Measurements from ENCODE around the gene DIAPH2.

The DIAPH2 gene

DNA sequence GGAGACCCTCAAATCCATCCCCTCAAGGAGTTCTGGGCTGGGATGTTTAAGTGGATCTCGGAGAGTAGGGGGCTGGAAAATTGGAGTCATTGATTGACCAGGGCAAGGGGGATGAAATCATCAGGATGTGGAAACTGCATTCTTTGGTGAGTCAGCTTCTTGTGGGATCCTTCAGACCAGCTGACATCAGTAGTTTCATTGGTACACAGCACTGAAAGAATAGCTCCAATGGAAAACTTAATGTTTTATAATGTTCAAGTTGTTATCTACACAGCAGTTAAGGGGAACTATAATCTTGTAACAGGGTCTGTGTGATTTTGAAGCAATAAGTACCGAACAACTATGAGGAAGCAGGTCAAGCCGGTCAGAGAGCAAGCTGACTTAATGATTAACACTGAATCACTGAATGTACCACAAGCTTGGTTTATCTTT, 705.1 kb downstream of the DIAPH2 start:
- DNase-seq (ENCODE audit: low spot score): no peak
- TF ChIP-seq, protein P1, sequence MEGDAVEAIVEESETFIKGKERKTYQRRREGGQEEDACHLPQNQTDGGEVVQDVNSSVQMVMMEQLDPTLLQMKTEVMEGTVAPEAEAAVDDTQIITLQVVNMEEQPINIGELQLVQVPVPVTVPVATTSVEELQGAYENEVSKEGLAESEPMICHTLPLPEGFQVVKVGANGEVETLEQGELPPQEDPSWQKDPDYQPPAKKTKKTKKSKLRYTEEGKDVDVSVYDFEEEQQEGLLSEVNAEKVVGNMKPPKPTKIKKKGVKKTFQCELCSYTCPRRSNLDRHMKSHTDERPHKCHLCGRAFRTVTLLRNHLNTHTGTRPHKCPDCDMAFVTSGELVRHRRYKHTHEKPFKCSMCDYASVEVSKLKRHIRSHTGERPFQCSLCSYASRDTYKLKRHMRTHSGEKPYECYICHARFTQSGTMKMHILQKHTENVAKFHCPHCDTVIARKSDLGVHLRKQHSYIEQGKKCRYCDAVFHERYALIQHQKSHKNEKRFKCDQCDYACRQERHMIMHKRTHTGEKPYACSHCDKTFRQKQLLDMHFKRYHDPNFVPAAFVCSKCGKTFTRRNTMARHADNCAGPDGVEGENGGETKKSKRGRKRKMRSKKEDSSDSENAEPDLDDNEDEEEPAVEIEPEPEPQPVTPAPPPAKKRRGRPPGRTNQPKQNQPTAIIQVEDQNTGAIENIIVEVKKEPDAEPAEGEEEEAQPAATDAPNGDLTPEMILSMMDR (IDR thresholded peaks at IDR 0.05; ENCODE audit: extremely low read depth, missing control alignments): no peak

DNA sequence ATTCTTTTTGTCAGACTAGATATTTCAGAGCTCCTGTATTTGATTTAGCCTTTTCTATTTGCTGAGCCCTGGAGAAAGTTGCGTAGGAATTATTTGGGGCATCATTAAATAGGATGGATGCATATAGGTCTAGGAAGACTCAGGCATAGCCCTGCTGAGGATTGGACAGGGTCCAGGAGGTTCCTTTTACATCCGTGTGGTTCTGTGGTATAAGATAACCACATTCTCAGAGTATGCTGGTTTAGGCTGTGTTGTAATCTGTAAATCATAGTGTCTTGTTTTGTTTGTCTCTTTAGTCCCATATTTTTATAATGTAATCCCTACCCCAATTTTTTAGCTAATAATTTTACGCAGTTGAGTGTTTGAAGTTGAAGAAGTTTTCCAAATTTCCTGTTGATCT, 712.7 kb downstream of the DIAPH2 start:
- TF ChIP-seq, protein P1 (IDR thresholded peaks at IDR 0.05; ENCODE audit: extremely low read depth, missing control alignments): no peak

DNA sequence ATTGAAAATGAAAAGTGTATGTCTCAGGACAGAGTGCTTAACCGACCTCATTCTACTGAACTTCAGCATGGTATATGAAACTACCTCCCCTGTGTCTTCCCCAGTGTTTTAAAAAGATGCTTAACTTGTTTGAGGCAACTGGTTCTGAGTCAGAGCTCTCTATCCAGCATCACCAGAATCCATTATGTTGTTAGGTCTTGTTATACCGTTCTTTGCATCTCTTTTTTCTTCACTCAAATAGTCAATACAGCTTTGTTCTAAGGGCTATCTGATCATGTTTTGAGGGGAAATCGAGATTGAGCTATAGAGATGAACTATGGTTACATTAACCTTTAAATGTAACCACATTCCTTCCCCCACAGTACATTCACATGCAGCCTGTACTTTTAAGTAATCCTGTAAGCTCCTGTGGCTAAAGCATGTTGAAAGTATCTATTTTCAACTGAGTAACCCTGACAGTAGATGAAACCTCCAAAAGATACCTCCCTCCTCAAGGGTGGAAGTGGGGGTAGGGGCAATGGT, 713.4 kb downstream of the DIAPH2 start:
- DNase-seq (ENCODE audit: low spot score): peak; percentile 8
- TF ChIP-seq, protein P1 (IDR thresholded peaks at IDR 0.05; ENCODE audit: extremely low read depth, missing control alignments): no peak

More for the DNA sequence above, 712.7 kb downstream of the DIAPH2 start:
- DNase-seq (ENCODE audit: low spot score): no peak

DNA sequence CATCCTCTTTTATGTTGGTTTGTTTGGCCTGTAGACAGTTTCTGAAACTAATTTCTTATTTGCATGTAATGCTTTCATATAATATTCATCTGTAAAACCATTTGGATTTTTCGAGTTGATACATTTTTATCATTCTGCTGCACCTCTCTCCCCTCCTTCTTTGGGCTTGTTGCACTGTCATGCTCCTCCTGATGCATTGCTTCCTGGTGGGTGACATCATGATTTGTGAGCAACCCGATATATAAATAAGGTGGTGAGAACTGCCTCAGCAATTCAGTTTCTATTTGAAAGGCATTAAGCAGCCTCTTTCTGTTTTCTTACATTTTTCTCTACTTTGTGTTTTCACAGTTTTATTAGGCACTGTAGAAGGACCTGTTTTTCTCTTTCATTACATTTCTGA, 714.8 kb downstream of the DIAPH2 start:
- DNase-seq (ENCODE audit: low spot score): peak; percentile 12
- TF ChIP-seq, protein P1 (IDR thresholded peaks at IDR 0.05; ENCODE audit: extremely low read depth, missing control alignments): no peak

DNA sequence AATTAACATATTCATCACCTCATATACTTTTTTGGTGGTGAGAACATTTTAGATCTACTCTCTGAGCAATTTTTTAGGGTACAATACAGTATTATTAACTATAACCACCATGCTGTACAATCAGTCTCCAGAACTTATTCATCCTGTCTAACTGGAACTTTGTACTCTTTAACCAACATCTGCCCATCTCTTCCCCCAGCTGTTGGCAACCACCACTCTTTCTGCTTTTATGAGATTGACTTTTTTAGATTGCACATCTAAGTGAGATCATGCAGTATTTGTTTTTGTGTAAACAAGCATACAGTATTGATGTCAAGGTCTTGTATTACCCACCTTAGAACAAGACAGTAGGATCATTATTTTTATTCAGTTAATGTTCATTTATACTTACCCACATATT, 715.9 kb downstream of the DIAPH2 start:
- DNase-seq (ENCODE audit: low spot score): no peak
- TF ChIP-seq, protein P1 (IDR thresholded peaks at IDR 0.05; ENCODE audit: extremely low read depth, missing control alignments): no peak

DNA sequence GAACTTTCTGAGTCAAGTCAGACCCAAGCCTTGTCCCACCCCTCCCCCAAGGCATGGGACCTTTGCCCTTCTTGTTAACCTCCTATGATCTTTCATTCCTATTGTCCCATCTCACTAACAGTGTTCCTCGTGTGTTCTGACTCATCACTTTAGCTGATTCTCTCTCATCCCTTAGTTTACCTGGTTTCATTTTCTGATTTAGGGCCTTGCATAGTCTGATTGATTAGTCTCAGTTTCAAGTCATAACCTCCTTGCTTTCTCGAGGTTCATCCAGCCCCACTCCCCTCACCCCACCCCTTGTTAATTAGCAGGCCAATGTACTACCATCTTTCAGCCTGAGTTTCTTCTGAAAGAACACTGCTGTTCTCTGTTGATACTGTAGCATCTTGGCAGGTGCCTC, 716.5 kb downstream of the DIAPH2 start:
- DNase-seq (ENCODE audit: low spot score): no peak
- TF ChIP-seq, protein P1 (IDR thresholded peaks at IDR 0.05; ENCODE audit: extremely low read depth, missing control alignments): no peak

DNA sequence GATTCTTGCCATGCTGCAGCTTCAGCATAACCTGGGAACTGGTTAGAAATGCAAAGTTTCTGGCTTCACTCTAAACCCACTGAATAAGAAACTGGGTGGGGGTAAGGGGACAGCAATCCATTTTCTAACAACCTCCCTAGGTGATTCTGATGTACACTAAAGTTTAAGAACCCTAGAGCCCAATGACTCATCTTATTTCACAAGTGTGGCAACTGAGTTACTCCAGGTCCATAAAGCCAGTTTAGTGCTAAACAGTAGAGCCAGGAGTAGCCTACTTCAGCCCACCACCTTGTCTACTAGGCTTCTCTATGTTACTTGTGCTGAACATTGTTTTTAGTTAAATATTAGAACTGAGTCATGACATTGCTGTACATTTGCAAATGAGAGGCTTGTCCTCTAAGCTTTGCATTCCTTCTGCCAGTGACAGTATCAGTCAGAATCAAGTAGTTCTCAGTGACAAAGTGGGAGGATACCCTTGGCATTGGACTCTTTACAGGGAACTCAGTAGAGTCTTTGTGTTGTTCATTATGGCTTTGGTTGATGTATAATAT, 717.0 kb downstream of the DIAPH2 start:
- TF ChIP-seq, protein P1 (IDR thresholded peaks at IDR 0.05; ENCODE audit: extremely low read depth, missing control alignments): no peak
- no peak for DNase-seq (ENCODE audit: low spot score)

Data from GM20000 (cell line).